ENCODE data around the gene C1QTNF1. TPM values are rescaled to one million over a fixed set of nuclear protein-coding genes. Genes with fewer than 3 reads are reported as not detected.

The C1QTNF1 gene
- total and polyA plus RNA-seq, 9 of the 15 experiments (the other 6 are each of a cell fraction or from before 2014, with no cell fraction given) = 0.09 TPM; not detected in 8

GRCh38 chr17:78988152-78988551 is 35.8 kb upstream of the C1QTNF1 start:
- peaks cover 35% of the 10 kb centered on the region; the same call in 2 of the 3 replicates for H3K36me3 ChIP-seq (ENCODE audit: control insufficient read depth, insufficient read depth, low read length)
- no peak overlapping the region for H3K9ac ChIP-seq (ENCODE audit: insufficient read depth in 1 of 2, low read depth in 2 of 2, low read length in 2 of 2)
- no peak overlapping the region for H3K4me3 ChIP-seq
- WGBS (ENCODE audit: insufficient coverage, low coverage, missing lambda C conversion rate) = 36% methylated on average over 6 of the region's 6 CpGs
- peaks cover 25 to 28% of the 10 kb centered on the region in 2 experiments for H3K4me1 ChIP-seq (replicated peaks in 1 of 2; ENCODE audit: control insufficient read depth in 2 of 2, insufficient read depth in 2 of 2, low read length in 2 of 2)
- FAIRE-seq (no peak), DNase-seq (ENCODE audit: extremely low read depth in 1 of 4, low spot score in 3 of 4) (peak in 1 of 4 experiments; percentile 47), ATAC-seq (no peak)
- peak overlapping the region; percentile 11; the same call in 1 of the 2 replicates for H3K4me2 ChIP-seq (ENCODE audit: insufficient read depth, low read length)
- no TSS peak for BruUV-seq (replicated peaks)
- CTCF ChIA-PET (ENCODE audit: low intra/inter-chr PET ratio) = no interaction called here
- H4K20me1 ChIP-seq (replicated peaks; ENCODE audit: control insufficient read depth, insufficient read depth, low read length) = 0 out of 2 replicates have a peak, but pooled peaks cover 5% of the 10 kb centered on the region
- no peaks in the 10 kb centered on the region for H3K9me3 ChIP-seq (replicated peaks; ENCODE audit: control insufficient read depth, insufficient read depth, low read depth, low read length)
- in situ Hi-C loops (cut with MboI) = no loop called here
- H3K9me1 ChIP-seq (ENCODE audit: control insufficient read depth, insufficient read depth, low read length) = no peaks in the 10 kb centered on the region
- no peaks in the 10 kb centered on the region for H3K79me2 ChIP-seq (ENCODE audit: control insufficient read depth, insufficient read depth, low read length)
- H2AFZ ChIP-seq (ENCODE audit: low read depth, low read length) = no peak overlapping the region
- POLR2A ChIA-PET = no interaction called here
- no peaks in the 10 kb centered on the region for H3K27me3 ChIP-seq (ENCODE audit: control insufficient read depth in 2 of 2, insufficient read depth in 2 of 2, low read length in 2 of 2)
- intact Hi-C loops (cut with micrococcal nuclease) = no loop called here
- no peak overlapping the region for H3K27ac ChIP-seq (ENCODE audit: extremely low read depth, low read depth, low read length)
- TF ChIP-seq ZNF511 (CRISPR knock-in tag; IDR thresholded peaks at IDR 0.05) = no peak
- TF ChIP-seq KLF1 (tag; IDR thresholded peaks at IDR 0.05) = no peak
- no peak for TF ChIP-seq BRD4 (IDR thresholded peaks at IDR 0.05)
- TF ChIP-seq HDAC3 (IDR thresholded peaks at IDR 0.05; ENCODE audit: borderline replicate concordance, partially characterized antibody) = no peak
- TF ChIP-seq POLR2B (IDR thresholded peaks at IDR 0.05; ENCODE audit: low read depth, partially characterized antibody) = peak; percentile 22
- TF ChIP-seq ETS2 (tag; IDR thresholded peaks at IDR 0.05; ENCODE audit: borderline replicate concordance, poor library complexity, severe bottlenecking) = no peak
- no peak for TF ChIP-seq HSF4 (CRISPR knock-in tag; IDR thresholded peaks at IDR 0.05; ENCODE audit: borderline replicate concordance)
- TF ChIP-seq, protein P1, sequence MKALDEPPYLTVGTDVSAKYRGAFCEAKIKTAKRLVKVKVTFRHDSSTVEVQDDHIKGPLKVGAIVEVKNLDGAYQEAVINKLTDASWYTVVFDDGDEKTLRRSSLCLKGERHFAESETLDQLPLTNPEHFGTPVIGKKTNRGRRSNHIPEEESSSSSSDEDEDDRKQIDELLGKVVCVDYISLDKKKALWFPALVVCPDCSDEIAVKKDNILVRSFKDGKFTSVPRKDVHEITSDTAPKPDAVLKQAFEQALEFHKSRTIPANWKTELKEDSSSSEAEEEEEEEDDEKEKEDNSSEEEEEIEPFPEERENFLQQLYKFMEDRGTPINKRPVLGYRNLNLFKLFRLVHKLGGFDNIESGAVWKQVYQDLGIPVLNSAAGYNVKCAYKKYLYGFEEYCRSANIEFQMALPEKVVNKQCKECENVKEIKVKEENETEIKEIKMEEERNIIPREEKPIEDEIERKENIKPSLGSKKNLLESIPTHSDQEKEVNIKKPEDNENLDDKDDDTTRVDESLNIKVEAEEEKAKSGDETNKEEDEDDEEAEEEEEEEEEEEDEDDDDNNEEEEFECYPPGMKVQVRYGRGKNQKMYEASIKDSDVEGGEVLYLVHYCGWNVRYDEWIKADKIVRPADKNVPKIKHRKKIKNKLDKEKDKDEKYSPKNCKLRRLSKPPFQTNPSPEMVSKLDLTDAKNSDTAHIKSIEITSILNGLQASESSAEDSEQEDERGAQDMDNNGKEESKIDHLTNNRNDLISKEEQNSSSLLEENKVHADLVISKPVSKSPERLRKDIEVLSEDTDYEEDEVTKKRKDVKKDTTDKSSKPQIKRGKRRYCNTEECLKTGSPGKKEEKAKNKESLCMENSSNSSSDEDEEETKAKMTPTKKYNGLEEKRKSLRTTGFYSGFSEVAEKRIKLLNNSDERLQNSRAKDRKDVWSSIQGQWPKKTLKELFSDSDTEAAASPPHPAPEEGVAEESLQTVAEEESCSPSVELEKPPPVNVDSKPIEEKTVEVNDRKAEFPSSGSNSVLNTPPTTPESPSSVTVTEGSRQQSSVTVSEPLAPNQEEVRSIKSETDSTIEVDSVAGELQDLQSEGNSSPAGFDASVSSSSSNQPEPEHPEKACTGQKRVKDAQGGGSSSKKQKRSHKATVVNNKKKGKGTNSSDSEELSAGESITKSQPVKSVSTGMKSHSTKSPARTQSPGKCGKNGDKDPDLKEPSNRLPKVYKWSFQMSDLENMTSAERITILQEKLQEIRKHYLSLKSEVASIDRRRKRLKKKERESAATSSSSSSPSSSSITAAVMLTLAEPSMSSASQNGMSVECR (CRISPR knock-in tag; IDR thresholded peaks at IDR 0.05) = no peak
- TF ChIP-seq FOXJ2 (tag; IDR thresholded peaks at IDR 0.05) = 0 out of 2 replicates have a peak, but pooled peaks have one; percentile 34
- TF ChIP-seq GATAD2B (IDR thresholded peaks at IDR 0.05; ENCODE audit: borderline replicate concordance) = no peak
- TF ChIP-seq ESRRA (IDR thresholded peaks at IDR 0.05; ENCODE audit: borderline replicate concordance, low read depth) = peak; percentile 94
- TF ChIP-seq LEF1 (IDR thresholded peaks at IDR 0.05) = 0 out of 2 replicates have a peak, but pooled peaks have one; percentile 17
- TF ChIP-seq DPF2 (IDR thresholded peaks at IDR 0.05) = 0 out of 2 replicates have a peak, but pooled peaks have one; percentile 13
- TF ChIP-seq, protein P2, sequence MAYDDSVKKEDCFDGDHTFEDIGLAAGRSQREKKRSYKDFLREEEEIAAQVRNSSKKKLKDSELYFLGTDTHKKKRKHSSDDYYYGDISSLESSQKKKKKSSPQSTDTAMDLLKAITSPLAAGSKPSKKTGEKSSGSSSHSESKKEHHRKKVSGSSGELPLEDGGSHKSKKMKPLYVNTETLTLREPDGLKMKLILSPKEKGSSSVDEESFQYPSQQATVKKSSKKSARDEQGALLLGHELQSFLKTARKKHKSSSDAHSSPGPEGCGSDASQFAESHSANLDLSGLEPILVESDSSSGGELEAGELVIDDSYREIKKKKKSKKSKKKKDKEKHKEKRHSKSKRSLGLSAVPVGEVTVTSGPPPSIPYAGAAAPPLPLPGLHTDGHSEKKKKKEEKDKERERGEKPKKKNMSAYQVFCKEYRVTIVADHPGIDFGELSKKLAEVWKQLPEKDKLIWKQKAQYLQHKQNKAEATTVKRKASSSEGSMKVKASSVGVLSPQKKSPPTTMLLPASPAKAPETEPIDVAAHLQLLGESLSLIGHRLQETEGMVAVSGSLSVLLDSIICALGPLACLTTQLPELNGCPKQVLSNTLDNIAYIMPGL (CRISPR knock-in tag; IDR thresholded peaks at IDR 0.05) = no peak
- no peak for TF ChIP-seq ZNF707 (CRISPR knock-in tag; conservative IDR thresholded peaks at IDR 0.05)
- TF ChIP-seq DLX4 (CRISPR knock-in tag; IDR thresholded peaks at IDR 0.05) = no peak

Data from K562 (cell line).